ENCODE data around the gene LPP. TPM values are rescaled to one million over a fixed set of nuclear protein-coding genes. Genes with fewer than 3 reads are reported as not detected.

LPP gene
- total and polyA plus RNA-seq, 9 of the 15 experiments (the other 6 are each of a cell fraction or from before 2014, with no cell fraction given): 0.07 to 0.18 TPM; not detected in 7

DNA sequence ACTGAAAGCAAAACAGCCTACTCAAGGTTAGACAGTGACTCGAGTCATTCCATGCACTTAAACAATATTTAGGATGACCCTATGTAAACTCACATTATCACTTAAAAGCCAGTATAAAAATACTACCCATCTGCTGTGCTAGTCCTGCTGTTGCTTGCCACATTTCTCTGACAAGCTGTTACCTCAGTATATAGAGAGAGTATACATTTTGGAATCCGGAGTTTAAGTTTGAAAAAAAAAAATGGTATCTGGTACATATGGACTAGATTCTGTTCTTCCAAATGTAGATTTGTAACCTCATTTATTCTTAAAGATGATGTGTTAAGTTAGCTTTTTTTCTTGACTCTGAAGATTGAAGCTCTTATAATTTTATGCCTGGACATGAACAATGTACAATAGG, 514.0 kb downstream of the LPP start:
- Histone ChIP-seq H3K4me1 (replicated peaks in 1 of 2; ENCODE audit: control insufficient read depth in 2 of 2, insufficient read depth in 2 of 2, low read length in 2 of 2) (no peaks in the 10 kb centered on the region), H3K27ac (ENCODE audit: extremely low read depth, low read depth, low read length) (no peak overlapping the region), H3K9ac (ENCODE audit: insufficient read depth in 1 of 2, low read depth in 2 of 2, low read length in 2 of 2) (no peak overlapping the region), H3K27me3 (ENCODE audit: control insufficient read depth in 2 of 2, insufficient read depth in 2 of 2, low read length in 2 of 2) (no peaks in the 10 kb centered on the region), H3K9me3 (replicated peaks; ENCODE audit: control insufficient read depth, insufficient read depth, low read depth, low read length) (no peaks in the 10 kb centered on the region), H3K4me2 (ENCODE audit: insufficient read depth, low read length) (no peak overlapping the region), H4K20me1 (replicated peaks; ENCODE audit: control insufficient read depth, insufficient read depth, low read length) (no peaks in the 10 kb centered on the region), H3K79me2 (ENCODE audit: control insufficient read depth, insufficient read depth, low read length) (no peaks in the 10 kb centered on the region), H3K36me3 (ENCODE audit: control insufficient read depth, insufficient read depth, low read length) (no peaks in the 10 kb centered on the region), H2AFZ (ENCODE audit: low read depth, low read length) (no peak overlapping the region), H3K9me1 (ENCODE audit: control insufficient read depth, insufficient read depth, low read length) (no peaks in the 10 kb centered on the region), H3K4me3 (no peak overlapping the region)
- in situ Hi-C loops (cut with MboI) (no loop called here), intact Hi-C loops (cut with micrococcal nuclease) (no loop called here)
- FAIRE-seq (no peak), ATAC-seq (no peak), DNase-seq (ENCODE audit: extremely low read depth in 1 of 4, low spot score in 3 of 4) (no peak)
- ChIA-PET CTCF (ENCODE audit: low intra/inter-chr PET ratio) (no interaction called here), POLR2A (no interaction called here)
- TF ChIP-seq SPI1 (IDR thresholded peaks at IDR 0.05; ENCODE audit: borderline replicate concordance, low read depth, low read length) (no peak), NFE2 (IDR thresholded peaks at IDR 0.05; ENCODE audit: low read depth) (no peak), ZNF318 (IDR thresholded peaks at IDR 0.05; ENCODE audit: borderline replicate concordance in 1 of 2, low read depth in 1 of 2) (no peak), ZNF717 (CRISPR knock-in tag; IDR thresholded peaks at IDR 0.05) (no peak), DDX20 (tag; IDR thresholded peaks at IDR 0.05; ENCODE audit: low read depth) (no peak), DNMT1 (IDR thresholded peaks at IDR 0.05) (no peak), XRCC4 (IDR thresholded peaks at IDR 0.05; ENCODE audit: extremely low read depth, insufficient read depth, insufficient read length) (no peak), MITF (IDR thresholded peaks at IDR 0.05) (no peak)
- TF ChIP-seq, protein P1, sequence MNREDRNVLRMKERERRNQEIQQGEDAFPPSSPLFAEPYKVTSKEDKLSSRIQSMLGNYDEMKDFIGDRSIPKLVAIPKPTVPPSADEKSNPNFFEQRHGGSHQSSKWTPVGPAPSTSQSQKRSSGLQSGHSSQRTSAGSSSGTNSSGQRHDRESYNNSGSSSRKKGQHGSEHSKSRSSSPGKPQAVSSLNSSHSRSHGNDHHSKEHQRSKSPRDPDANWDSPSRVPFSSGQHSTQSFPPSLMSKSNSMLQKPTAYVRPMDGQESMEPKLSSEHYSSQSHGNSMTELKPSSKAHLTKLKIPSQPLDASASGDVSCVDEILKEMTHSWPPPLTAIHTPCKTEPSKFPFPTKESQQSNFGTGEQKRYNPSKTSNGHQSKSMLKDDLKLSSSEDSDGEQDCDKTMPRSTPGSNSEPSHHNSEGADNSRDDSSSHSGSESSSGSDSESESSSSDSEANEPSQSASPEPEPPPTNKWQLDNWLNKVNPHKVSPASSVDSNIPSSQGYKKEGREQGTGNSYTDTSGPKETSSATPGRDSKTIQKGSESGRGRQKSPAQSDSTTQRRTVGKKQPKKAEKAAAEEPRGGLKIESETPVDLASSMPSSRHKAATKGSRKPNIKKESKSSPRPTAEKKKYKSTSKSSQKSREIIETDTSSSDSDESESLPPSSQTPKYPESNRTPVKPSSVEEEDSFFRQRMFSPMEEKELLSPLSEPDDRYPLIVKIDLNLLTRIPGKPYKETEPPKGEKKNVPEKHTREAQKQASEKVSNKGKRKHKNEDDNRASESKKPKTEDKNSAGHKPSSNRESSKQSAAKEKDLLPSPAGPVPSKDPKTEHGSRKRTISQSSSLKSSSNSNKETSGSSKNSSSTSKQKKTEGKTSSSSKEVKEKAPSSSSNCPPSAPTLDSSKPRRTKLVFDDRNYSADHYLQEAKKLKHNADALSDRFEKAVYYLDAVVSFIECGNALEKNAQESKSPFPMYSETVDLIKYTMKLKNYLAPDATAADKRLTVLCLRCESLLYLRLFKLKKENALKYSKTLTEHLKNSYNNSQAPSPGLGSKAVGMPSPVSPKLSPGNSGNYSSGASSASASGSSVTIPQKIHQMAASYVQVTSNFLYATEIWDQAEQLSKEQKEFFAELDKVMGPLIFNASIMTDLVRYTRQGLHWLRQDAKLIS (CRISPR knock-in tag; IDR thresholded peaks at IDR 0.05): no peak
- no TSS peak for BruUV-seq (replicated peaks)
- WGBS (ENCODE audit: insufficient coverage, low coverage, missing lambda C conversion rate): 0% methylated on average over 2 of the region's 2 CpGs

Data from K562 (cell line).